Activated T-cell treated with anti-CD3 and anti-CD28 coated beads, Interleukin-2, amount 50 U/mL, for 4 hours (primary cell): ENCODE data around the gene CPNE2. TPM values are rescaled to one million over a fixed set of nuclear protein-coding genes. Genes with fewer than 3 reads are reported as not detected.

Experiments
- total RNA-seq, 3 donors: library from RNA; stranded (reverse); gene quantifications; one replicate each; pipeline ENCODE4 v1.2.1, GENCODE V29; 2021

Gene CPNE2
- total RNA-seq, 3 donors from 2014 or later = 2.4 to 4.0 (median 2.9) TPM

Other genes starting within 250 kb of the CPNE2 start
- not detected for gene SLC12A3, start 227.4 kb upstream of the CPNE2 start, total RNA-seq
- 100 to 1,000 TPM; 161 to 228 (median 170) TPM for gene HERPUD1, start 160.4 kb upstream of the CPNE2 start, total RNA-seq
- under 1 TPM in 1 of 3 donors, not detected in 2; 0.11 TPM for gene CETP, start 130.6 kb upstream of the CPNE2 start, total RNA-seq
- 100 to 1,000 TPM; 143 to 180 (median 158) TPM for gene NLRC5, start 103.0 kb upstream of the CPNE2 start, total RNA-seq
- gene PSME3IP1, start 93.5 kb downstream of the CPNE2 start, total RNA-seq = 10 to 100 TPM; 76.7 to 81.0 (median 80.1) TPM
- 10 to 100 TPM; 30.4 to 33.3 (median 32.4) TPM for gene RSPRY1, start 93.7 kb downstream of the CPNE2 start, total RNA-seq
- 10 to 100 TPM; 19.0 to 26.4 (median 19.8) TPM for gene ARL2BP, start 152.7 kb downstream of the CPNE2 start, total RNA-seq
- under 1 TPM in 2 of 3 donors, not detected in 1; 0.13 to 0.33 TPM for gene PLLP, start 192.1 kb downstream of the CPNE2 start, total RNA-seq